Choroid plexus epithelial cell (primary cell): Measurements from ENCODE around the gene SVOP.

ENCODE experiments used
- DNase-seq: peaks from one replicate; pipeline ENCODE4 v3.0.0-alpha.2; 2010; ENCODE audit warnings: low read depth
- H3K4me3 ChIP-seq: 2 replicates; pipeline ENCODE4 v1.5.1; 2011; ENCODE audit warnings: low read depth, mild to moderate bottlenecking, control low read depth, low read length, moderate library complexity
- TF ChIP-seq, protein P1 (sequence below): conservative IDR thresholded peaks from 2 replicates; pipeline ENCODE4 v1.5.1; 2011; ENCODE audit warnings: low read depth, mild to moderate bottlenecking, control low read depth, inconsistent platforms, low read length, moderate library complexity

SVOP gene

DNA sequence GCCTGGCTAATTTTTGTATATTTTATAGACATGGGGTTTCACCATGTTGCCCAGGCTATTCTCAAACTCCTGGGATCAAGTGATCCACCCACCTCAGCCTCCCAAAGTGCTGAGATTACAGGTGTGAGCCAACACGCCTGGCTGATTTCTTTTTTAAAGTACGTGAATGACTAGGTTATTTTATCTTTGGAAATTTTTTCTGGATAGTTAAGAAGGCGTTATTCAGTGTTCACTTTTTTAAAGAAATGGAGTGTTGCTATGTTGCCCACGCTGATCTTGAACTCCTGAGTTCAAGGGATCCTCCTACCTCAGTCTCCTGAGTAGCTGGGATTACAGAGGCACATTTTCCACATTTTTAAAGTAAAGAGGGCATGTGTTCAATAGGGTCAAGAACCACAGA is 58.6 kb downstream of the SVOP start:
- TF ChIP-seq, protein P1, sequence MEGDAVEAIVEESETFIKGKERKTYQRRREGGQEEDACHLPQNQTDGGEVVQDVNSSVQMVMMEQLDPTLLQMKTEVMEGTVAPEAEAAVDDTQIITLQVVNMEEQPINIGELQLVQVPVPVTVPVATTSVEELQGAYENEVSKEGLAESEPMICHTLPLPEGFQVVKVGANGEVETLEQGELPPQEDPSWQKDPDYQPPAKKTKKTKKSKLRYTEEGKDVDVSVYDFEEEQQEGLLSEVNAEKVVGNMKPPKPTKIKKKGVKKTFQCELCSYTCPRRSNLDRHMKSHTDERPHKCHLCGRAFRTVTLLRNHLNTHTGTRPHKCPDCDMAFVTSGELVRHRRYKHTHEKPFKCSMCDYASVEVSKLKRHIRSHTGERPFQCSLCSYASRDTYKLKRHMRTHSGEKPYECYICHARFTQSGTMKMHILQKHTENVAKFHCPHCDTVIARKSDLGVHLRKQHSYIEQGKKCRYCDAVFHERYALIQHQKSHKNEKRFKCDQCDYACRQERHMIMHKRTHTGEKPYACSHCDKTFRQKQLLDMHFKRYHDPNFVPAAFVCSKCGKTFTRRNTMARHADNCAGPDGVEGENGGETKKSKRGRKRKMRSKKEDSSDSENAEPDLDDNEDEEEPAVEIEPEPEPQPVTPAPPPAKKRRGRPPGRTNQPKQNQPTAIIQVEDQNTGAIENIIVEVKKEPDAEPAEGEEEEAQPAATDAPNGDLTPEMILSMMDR: no peak
- no peak overlapping the region for H3K4me3 ChIP-seq
- DNase-seq: no peak

DNA sequence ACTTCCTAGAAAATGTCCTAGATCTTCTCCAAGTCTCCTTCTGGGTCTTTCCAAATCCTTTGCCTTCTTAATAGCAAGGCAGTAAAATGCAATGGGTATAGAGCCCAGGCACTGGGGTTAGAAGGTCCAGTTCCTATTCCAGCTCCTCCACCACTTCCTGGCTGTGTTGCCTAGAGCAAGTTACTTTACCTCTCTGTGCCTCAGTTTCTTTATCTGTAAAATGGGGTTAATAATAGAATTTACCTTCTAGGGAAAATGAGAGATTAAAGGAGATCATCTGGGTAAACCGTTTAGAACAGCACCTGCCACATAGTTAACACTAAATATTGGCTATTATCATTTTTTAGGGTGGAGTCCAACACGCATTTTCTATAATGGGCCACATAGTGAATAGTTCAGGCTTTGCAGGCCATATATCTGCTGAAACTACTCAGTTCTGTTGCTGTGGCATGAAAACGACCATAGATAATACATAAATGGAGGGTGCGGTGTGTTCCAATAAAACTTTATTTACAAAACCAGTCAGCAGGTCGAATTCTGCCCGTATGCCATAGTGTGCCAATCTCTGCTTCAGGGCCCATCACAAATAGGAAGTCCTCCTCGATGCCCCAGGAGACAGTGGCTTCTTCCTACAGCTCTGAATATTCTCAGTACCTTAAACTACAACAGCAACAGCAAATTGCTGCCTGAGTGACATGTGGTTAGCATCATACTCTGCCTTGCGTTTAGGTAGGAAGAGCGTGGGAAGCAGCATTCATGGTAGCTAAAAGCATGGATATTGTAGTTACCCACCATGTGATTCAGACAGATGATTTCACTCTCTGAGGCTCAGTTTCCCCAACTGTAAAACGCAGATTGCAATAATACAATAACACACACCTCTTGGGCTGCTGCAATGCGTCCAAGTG is 60.9 kb downstream of the SVOP start:
- H3K4me3 ChIP-seq: no peak overlapping the region
- DNase-seq: no peak
- TF ChIP-seq, protein P1: no peak

DNA sequence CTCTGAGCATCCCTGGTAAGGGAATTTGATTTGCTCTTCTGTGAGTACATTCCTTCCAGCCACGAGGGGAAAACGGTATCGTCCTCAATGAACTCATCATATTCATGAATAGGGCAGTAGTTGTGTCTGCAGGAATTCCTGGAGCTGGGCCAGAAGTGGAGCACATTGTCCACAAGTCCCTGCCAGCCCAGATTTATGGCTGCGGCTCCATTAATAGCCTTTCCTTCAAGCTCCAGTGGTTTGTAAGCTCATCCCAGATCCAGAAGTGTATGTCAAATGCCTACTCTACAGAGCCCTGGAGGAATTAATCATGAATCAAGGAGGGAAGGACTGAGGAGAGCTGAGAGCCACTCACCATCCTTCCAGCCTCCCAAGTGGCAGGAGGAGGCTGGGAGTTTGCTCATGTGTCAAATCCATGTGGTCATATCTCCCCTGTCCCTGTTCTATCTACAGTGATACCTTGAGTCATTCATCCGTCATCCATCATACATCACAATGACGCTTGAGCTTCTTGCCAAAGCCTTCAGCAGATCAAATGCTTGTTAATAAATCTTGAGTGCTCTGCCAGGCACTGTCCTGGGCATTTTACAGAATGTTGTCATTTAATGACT is 65.5 kb downstream of the SVOP start:
- no peak overlapping the region for H3K4me3 ChIP-seq
- peak; percentile 34 for DNase-seq
- TF ChIP-seq, protein P1: no peak

DNA sequence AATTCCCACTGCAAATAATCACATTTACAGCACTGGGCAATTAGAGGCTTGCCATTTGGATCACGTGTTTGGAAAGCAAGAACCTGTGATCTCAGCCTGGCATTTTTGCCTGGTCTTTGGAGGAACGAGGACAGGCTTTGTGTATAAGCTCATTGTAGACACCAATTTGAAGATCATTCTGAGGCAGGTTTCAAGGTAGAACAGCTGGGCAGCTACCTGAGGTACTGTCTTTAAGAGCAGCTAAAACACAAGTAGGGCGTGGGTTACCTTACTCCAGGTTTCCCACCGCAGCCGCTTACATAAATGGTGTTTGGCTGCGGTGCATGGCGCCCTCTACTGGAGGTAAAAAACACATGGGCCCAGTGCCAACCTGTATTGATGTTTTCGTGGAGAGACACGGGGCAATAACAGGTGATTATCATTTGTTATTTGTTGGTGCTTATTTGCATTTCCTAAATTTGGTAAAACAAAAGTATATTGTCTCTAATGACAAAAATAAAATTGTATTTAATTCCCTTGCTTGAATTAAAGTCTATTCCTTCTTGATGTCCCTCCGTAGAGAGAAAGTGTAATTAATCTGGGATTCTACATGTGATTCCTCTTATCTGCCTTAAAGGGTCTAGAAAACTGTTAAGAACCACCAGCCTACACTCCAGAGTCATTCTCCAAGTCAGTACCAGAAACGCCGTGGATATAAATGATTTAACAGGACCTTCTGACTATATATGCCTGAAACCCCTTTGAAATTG is 69.7 kb downstream of the SVOP start:
- TF ChIP-seq, protein P1: peak; percentile 87
- peak; percentile 77 for DNase-seq
- no peak overlapping the region for H3K4me3 ChIP-seq

DNA sequence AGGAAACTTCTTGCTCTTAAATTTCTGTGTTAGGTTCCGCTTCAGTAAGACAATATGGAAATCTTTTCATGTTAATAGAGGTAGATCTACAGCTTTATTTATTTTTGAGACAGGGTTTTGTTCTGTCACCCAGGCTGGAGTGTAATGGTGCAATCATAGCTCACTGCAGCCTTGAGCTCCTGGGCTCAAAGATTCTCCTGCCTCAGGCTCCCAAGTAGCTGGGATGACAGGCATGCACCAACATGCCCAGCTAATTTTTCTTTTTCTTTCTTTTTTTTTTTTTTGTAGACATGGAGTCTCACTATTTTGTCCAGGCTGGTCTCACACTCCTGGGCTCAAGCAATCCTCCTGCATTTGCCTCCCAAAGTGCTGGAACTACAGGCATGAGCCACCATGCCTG is 70.9 kb downstream of the SVOP start:
- no peak overlapping the region for H3K4me3 ChIP-seq
- TF ChIP-seq, protein P1: no peak
- DNase-seq: no peak

DNA sequence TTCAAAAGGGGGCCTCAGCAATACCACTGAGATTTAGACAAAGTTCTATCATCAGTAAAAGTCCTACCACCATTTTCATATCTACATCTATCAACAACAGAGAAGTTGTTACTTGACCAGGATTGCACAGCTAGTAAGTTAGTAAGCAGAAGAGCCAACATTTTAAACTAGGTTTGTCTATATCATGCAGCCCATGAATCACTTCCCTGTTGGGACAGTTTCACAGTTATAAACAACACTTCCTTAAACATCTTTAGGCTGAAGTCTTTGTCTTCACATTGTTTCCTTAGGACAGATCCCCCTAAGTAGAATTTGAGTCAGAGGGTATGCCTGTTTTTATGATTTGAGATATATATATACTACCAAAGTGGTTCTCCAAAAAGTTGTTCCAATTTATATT is 72.5 kb downstream of the SVOP start:
- H3K4me3 ChIP-seq: no peak overlapping the region
- no peak for DNase-seq

More for the DNA sequence above, 72.5 kb downstream of the SVOP start:
- TF ChIP-seq, protein P1: no peak
